Activated CD4-positive, alpha-beta T cell treated with anti-CD3 and anti-CD28 coated beads for 24 hours (primary cell): Measurements from ENCODE around the gene TBC1D14.
"Not testable (repeated sequence)": the region's sequence is repeated elsewhere in the genome, so short reads cannot be mapped to it uniquely, and the experiment has no call there.

Experiments used
- DNase-seq, 2 donors: peaks; one replicate each; pipeline ENCODE4 v3.0.0-alpha.2; 2020; ENCODE audit warnings: low read depth in 2 of 2

The TBC1D14 gene

DNA sequence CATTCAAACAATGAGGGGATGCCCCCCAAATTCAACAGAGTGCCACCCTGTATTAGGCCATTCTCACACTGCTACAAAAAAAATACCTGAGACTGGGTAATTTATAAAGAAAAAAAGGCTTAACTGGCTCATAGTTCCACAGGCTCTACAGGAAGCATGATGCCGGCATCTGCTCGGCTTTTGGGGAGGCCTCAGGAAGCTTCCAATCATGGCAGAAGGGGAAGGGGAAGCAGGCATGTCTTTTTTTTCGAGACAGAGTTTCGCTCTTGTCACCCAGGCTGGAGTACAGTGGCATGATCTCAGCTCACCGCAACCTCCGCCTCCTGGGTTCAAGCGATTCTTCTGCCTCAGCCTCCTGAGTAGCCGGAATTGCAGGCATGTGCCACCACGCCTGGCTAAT, 18.7 kb upstream of the TBC1D14 start:
- DNase-seq, result not testable (repeated sequence)

DNA sequence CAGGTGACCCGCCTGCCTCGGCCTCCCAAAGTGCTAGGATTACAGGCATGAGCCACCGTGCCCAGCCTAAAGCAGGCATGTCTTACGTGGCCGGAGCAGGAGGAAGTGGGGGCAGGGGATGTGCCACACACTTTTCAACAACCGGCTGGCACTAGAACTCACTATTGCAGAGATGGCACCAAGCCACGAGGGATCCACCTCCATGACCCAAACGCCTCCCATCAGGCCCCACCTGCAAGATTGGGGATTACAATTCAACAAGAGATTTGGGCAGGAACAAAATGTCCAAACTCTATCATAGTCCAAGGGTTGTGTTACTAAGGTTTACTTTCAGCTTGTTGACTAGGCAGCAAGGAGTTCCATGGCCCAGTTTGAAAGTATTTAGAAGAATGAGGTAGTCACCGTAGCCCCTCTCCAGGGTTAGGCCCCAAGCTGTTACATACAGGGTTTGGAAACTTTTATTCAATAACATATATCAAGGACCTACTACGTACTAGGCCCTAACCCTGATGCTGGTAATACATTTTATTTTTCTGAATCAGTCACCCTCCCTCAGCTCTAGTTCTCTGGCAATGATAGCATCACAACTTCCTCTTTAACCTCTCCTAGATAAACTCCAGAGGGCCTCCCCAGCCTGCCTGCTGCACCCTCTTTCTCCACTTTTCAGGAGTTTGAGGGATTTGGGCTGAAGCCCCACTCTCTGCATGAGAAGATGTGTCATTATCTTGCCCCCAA, 18.0 kb upstream of the TBC1D14 start:
- DNase-seq, result no peak

DNA sequence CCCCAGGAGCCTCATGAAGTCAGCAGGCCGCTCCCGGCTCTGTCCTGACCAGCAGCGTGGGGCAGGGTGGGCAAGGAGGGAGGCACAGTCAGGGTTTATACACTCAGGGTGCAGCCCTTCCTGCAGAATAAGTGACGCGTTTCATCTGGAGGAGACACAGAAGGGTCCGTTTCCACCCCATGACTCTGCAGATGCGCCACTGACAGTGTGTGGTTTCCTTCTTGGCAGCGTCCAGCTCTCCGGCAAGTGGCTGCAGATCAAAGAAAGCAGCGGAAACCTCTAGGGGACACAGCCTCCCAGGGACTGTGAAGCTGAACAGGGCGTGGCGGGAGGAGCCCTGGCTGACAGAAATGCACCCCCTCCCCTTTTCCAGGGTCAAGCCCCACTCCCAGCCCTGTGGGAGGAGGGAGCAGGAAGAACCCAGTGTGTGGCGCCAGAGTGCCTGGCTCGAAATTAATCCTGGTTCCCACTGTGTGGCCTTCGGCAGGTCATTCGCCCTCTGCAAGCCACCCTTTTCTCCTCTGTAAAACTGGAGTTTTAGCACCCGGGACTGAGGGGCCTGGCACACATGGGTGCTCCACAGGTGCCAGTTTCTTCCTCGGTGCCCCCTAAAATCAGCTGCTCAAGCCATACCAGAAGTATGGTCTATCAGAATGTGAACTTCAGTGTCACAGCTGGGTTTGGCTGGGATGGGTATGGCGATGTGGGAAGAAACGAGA, 17.3 kb upstream of the TBC1D14 start:
- DNase-seq, result no peak

DNA sequence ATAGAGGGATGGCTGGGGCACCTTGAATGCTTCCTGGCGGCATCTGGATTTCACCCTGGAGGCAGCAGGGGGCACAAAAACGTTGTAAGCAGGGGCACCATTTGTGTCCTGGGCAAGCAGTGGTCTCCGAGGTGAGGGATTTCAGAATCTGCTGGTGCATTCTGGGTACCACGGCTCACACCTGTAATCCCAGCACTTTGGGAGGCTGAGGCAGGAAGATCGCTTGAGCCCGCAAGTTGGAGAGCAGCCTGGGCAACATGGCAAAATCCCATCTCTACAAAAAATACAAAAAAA, 16.8 kb upstream of the TBC1D14 start:
- no peak for DNase-seq

DNA sequence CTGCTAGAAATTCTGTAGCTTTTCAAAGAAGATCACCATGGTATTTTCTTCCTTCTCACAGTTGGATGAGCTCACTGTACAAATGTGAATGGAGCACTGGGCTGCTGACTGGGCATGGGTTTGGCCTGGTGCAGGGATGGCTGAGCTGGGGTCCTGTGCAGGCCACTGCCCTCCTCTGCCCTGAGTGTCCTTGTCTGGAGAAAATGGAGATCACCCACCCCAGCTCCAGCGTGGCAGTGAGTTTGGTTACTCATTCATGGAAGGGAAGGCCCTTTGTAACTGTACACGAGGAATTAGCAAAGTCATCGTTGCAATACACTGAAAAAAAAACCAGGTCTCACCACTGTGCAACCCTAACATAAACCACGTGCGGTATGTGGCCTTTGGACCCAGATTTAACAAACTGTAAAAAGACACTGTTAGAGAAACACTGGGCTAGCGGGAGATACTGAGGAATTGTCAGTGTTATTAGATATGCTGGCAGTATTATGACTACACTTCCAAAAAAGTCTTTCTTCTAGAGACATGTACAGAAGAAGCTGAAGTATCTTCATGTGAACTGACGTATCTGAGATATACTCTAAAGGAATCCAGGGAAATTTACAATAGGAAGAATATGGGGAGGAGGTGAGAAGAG, 16.1 kb upstream of the TBC1D14 start:
- no peak for DNase-seq

DNA sequence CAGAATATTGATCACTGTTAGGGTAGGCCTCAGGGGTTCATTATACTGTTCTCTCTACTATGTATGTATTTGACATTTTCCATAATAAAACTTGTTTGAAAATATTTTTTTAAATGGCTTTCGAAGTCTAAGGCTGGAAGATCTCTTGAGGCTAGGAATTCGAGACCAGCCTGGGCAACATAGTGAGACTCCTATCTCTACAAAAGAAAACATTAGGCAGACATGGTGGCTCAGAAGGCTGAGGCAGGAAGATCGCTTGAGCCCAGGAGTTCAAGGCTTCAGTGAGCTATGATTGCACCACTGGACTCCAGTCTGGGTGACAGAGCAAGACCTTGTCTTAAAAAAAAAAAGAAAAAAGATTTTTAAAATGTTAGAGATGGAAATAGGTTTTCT, 15.5 kb upstream of the TBC1D14 start:
- no peak for DNase-seq

DNA sequence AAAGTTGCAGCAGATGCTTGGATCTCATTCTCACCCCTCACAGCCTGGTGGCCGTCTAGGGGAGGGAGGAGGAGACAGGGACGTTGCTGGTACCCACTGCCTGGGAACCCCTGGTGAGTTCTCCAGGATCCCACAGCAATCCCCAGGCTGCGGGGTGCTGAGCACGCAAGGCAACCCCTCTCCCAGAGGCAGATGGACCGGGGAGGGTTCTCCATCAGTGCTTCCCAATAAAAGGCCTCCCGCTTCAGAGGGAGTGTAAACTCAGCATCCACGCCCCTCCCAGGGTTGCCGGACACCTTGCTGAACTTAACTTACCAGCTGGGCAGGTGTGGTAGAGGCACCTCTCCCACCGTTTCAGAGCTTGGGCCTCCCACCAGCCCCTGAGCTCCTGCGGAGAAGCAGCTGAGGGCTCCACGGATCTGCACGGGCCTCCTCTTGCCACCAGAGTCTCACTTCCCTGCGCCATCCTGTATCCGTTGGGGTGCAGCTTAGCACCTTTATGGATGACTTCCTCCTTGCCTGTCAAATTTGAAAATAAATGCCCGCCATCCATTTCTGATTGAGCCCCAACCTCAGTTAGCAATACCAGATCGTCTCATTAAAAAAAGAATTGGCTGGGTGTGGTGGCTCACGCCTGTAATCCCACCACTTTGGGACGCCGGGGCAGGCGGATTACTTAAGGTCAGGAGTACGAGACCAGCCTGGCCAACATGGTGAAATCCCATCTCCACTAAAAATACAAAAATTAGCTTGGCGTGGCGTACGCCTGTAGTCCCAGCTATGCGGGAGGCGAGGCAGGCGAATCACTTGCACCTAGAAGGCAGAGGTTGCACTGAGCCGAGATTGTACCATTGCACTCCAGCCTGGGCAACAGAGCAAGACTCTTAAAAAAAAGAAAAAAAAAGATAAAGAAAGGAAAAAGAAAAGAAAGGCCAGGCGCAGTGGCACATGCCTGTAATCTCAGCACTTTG, 14.8 kb upstream of the TBC1D14 start:
- DNase-seq, result no peak

DNA sequence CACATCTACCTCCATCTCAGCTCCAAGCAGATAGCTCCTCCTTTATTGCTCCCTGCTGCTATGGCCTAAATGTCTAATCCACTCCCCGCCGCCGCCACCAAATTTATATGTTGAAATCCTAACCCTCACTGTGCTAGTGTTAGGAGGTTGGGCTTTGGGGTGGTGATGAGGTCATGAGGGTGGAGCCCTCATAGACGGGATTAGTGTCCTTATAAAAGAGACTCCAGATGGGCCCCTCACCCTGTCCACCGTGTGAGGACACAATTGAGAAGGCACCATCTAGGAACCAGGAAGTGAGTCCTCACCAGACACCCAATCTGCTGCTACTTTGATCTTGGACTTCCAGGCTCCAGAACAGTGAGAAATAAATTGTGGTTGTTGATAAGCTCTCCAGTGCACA, 13.6 kb upstream of the TBC1D14 start:
- DNase-seq, result no peak

DNA sequence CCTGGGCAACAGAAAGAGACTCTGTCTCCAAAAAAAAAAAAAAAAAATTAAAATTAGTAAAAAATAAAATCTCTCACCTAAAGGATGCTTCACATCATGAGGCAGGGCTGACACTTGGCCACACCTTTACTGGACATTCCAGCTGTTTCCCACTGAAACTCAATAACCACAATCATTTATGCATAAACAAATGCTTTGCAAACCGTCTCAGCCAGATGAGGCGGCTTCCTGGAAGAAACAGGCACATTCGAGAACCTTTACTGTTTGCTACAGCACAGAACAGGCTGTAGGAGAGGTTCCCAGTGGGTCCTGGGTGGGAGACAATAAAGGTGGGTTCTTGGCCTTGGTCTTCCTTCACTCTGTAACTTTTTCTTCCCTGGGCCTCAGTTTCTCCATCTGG, 10.9 kb upstream of the TBC1D14 start:
- no peak for DNase-seq

DNA sequence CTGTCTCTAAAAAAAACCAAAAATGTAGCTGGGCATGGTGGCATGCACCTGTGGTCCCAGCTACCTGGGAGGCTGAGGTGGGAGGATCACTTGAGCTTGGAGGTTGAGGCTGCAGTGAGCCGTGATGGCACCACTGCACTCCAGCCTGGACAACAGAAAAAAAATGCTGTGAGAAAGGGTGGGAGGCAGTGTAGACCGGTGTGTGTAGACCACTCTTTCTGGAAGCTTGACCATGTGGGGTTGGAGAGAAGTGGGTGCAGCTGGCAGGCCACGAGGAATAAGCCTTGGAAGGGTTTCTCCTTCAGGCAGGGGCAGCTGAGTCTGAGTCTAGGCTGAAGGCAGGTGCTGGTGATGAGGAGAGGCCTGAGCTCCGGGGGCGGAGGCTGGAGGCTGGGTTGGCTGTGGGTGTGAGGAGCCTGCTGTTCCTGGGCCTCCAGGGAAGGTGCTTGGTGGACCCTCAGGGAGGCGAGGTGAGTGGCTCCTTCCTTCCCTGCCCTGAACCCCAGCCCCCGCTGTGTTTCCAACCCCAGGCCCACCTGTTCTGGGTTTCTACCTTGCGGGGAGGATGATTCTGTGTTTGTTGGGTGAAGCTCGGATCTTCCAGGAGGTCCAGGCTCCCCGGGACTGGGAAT, 9.3 kb upstream of the TBC1D14 start:
- no peak for DNase-seq

DNA sequence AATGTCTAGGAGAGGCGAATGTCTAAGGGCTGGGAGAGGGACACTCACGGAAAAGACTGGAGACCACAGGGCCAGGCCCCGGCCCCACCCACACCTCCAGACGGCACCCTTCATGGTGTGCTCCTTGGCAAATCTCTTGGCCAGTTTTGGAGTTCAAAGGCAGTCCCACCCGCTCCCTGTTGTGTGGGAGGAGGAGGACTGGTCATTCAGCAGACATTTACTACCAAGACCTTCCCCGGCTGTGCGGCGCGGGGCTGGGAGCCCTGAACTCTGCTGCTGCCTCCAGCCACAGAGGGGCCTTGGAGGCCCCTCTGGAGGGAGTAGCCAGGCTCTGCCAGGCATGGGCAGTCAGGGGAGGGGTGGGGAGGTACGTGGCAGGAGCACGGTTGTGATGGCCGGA, 8.7 kb upstream of the TBC1D14 start:
- DNase-seq, result no peak

DNA sequence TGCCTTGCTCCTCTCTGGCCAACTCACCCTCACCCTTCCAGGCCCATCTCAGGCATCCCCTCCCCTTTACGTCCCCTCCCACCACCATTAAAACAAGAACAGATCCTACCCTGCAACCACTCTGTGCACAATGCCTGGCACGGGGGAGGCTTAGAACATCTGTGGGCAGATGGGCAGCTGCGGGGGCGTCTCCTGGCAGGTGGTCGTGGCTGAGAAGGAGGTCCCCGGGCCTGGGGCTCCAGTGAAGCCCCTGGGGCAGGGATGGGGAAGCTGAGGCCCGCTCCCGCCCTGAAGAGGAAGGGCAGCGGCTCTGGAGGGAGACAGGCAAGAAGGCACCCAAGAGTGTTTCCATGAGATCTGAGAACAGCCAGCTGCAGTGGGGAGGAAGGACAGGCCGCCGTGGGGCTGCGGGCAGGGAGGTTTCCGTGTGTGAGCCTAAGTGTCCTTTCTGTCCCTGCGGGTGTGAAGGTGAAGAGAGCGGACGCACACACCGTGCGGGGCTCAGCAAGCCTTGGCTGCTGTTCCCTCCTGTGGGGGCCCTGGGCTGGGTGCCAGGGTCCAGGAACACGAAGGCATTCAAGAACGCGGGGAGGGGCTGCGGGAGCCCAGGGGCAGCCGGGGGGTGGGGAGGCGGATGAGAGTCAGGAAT, 7.8 kb upstream of the TBC1D14 start:
- DNase-seq, result no peak

DNA sequence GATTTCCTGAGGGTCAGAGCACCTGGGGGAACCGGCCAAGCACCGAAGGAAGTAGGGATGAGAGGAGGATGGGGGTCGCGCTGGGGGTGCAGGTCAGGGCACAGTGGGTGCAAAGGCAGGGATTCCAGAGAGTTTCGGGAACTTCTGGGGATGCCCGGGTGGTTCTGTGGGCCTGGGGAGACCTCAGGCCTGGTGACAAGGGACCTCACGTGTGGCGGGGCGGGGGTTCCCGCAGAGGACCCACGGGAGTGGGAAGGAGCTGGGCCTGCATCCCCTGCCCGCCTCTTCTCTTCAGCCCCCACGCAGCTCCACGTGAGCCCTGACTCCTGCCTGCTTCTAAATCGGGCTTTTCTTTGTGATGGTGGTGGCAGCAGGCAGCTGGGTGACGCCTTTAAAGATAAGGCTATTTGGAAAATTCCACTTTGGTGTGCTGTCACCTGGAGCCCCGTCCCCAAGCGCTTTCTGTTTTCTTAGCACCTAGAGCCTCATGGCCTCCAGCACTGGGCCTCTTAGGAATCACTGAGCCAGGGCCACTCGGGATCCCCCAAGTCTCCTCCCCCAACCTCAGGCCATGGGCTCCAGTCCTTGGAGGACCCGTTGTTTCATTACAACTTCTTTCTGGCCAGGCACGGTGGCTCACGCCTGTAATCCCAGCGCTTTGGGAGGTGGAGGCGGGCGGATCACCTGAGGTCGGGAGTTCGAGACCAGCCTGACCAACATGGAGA, 7.1 kb upstream of the TBC1D14 start:
- DNase-seq, result no peak

DNA sequence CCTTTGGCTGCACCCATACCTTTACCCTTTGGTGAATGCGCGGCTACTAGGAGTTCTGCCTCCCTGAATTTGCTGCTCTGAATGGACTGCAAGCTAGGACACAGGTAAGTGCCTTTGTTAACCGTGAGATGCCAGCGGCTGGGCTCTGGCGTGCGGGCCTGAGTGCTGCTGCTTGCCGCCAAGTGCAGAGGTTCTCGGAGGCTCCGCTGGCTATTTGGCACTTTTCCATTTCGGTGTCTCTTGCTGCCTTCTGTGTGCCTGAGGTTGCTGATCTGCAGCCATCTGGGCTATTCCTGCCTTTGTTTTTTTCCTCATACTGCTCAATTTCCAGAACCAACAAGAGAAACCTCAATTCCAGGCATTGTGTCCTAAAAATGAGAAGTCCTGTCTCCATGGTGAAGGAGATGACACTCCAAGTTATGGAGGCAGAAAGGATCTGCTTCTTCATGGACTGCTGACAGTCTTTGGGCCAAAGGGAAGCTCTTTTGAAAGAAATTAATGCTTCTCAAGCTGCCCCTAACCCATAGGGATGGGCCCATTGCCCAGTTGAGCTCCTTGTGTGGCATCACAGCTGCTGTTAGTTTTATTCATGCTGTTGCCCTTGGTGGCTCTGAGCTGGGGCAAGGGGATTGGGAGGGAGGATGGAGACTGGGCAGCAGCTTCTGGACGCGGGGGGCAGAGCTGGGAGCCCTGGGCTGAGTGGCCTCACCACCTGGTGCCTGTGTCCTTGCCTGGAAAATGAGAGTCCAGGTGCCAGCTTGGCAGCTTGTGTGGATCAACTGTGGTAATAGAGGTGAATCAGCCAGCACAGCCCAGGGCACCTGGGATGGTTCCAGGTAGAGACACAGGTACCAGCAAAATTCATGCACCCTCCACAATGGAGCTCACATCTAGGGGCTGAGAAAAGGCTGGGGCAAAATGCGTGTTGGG, 3.8 kb upstream of the TBC1D14 start:
- no peak for DNase-seq

DNA sequence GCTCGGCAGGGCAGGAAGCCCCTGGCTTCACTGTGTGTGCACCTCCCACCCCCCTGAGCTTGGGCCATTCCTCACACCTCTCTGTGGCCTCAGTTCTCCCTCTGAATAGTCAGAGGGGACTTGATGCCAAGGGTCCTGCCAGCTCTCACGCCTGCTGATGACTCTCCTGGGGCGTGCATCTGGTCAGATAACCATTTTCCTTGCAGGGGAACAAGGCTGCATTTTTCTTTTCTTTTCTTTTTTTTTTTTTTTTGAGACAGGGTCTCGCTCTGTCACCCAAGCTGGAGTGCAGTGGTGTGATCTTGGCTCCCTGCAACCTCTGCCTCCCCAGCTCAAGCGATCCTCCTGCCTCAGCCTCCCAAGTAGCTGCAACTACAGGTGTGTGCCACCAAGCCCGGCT, 3.1 kb upstream of the TBC1D14 start:
- DNase-seq, result not testable (repeated sequence)

DNA sequence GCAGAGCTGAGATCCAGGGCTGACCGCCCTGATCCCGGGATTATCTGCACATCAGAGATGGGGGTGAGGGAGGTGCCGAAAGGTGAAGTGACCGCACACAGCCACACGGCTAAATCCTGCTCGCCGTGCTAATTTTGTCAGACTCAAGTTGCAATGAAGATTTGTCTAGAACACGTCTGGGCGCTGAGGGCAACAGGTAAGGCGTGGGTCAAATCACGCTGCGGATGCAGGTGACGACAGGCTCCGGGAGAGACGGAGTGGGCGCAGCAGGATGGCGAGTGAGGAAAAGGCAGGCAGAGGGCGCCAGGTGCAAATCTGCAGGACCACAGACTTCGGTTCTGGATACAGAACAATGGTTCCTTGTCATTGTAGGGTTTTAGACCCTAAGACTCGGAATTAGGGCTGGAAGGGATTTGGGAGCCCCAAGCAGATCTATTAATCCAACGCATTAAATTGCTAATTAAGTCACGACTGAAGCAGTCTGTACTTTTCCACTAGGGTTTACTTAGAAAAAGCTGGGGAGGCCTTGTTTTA, 1.9 kb upstream of the TBC1D14 start:
- no peak for DNase-seq

DNA sequence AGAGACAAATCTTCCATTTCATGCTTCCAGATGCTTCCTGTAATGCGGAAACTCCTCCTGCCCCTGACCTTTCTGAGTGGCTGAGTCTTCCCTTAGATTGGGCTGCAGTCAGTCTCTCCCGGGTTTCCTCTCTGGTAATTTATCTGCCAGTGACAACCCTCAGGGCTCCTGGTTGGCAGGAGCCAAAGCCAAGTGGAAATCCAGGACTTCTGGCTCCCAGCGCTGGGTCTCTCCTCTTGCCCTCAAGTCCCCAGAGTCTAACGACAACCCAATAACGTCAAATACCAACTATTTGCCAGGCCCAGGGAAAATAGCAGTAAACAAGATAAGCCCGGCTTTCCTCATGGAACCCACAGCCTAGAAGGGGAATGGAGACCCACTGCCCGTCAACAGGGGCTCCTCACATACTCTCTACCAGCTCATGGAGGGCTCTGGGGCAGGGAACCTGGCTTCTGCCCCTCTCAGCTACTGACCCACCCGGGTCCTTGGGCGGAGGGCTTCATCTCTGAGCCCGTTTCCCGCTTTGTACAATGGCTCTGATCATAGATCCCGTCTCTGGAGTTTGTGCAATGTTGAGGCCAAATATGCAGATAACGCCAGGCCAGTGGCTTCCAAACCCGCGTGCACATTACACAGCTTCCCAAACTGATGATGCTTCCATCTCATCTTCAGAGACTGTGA, 1.1 kb upstream of the TBC1D14 start:
- DNase-seq, result no peak

DNA sequence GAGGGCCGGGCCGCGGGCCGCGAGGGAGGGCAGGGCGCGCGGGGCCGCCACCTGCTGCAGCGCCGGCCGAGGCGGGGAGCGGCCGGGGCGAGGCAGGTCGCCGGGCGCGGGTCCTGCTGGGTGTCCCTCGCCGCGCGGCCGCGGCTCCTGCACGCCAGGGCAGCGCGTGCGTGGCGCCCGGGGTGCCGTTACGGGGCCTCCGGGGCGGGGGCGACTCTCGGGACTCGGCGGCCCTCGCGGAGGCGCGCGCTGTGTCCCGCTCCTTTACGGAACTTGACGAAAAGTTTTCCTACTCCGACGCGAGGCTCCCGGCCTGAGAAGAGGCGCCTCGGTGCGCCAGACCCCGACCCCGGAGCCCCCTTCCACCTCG, 329 bp downstream of the TBC1D14 start:
- no peak for DNase-seq
